GM18511 (cell line): Measurements from ENCODE around the gene LRRC49.
"Not testable (repeated sequence)": the region's sequence is repeated elsewhere in the genome, so short reads cannot be mapped to it uniquely, and the experiment has no call there.

Experiments used
- ATAC-seq: cut with Tn5 transposase; IDR thresholded peaks from one replicate; pipeline ENCODE4 v1.9.1; 2021; ENCODE audit warnings: mild to moderate bottlenecking, moderate library complexity; ENCODE audit not compliant: unreplicated experiment

LRRC49 gene

DNA sequence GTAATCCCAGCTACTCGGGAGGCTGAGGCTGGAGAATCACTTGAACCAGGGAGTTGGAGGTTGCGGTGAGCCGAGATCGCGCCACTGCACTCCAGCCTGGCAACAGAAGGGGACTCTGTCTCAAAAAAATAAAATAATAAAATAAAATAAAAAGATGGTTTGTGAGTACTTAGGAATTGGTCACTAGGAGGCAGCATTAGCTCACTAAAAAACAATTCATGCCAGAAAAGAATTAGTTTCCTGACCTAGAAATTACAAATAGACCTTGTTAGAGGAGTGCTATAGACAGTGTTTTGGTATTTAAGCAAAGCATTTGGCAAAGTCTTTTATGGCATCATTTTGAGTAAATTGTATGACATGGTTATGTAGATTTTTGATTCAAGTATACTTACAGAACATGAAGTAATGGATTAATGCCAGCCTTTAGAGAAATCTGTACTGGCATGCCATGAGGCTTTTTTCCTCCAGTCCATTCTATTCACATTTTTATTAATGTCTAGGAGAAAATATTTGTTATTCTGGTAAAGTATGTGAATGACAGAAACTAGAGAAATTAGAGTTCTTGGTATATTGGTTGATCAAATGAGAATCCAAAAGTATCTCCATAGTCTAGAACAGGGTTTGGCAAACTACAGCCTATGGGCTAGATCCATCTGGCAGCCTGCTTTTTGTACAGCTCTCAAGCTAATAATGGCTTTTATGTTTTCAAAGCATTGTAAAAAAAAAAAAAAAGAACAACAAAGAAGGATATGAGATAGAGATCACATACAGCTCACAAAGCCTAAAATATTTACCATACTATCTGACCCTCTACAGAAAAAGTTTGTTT lies 81.6 kb downstream of the LRRC49 start:
- no peak for ATAC-seq

DNA sequence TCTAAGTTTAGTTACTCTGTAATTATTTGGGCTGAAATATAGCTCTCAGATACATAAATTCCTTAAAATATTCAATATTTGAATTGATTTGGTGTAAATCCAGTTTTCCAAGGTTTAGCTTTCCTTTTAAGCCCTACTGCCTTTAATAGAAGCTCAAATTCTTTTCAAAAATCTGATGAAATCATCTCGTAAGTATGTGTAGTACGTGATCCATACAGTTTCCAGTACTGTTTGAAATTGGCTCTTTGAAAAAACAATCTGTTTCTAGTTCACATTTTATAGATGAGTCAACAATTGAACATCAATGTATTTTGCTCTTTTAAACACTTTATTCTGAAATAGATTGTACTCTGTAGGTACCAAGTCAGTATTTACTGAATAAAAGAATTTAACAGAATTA lies 84.2 kb downstream of the LRRC49 start:
- no peak for ATAC-seq

GRCh38 chr15:70995383-70995970 lies 102.9 kb downstream of the LRRC49 start:
- no peak for ATAC-seq

DNA sequence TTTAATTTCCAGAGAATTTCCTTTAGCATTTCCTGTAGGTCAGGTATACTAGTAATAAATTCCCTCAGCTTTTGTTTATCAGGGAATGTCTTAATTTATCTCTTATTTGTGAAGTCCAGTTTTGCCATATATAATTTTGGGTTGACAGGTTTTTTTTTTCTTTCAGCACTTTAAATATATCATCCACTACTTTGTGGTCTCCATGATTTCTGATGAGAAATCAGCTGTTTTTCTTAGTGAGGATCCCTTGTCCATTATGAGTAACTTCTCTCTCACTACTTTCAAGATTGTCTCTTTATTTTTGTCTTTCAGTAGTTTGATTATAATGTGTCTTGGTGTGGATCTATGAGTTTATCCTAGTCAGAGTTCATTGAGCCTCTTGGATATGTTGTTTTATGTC lies 105.7 kb downstream of the LRRC49 start:
- no peak for ATAC-seq

DNA sequence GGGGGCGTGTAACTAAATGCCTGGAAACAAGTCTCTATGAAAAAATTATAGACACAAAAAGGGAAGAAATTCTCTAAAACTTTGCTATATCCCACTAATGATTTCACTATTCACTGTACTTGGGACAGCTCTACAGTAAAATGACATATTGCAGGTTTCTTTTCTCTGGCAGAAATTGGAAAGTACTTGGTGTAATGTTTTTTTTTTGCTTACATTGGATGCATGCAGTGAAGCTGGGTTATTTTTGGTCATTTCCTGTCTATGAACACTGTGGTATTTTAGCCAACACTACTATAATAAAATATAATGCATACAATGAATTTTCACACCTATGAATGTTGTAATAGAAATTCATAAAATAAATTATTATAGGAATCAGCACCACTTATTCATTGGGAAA lies 109.7 kb downstream of the LRRC49 start:
- ATAC-seq, result no peak

DNA sequence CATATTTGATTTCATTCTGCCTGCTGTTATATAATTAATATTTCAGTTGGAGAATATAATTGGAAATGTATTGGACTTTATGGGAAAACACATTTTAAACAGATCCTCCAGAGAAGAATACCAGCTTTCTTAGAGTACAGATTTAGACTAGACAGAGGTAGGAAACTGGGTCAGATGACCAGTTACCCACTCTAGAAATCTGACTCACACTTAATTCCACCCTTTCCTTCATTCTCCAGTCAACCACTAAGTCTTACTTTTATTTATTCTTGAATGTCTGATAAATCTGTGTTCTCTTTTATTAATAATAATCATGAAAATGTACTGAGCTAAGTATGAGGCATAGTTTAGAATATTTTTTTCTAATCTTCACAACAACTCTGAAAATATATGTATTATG lies 110.7 kb downstream of the LRRC49 start:
- no peak for ATAC-seq

DNA sequence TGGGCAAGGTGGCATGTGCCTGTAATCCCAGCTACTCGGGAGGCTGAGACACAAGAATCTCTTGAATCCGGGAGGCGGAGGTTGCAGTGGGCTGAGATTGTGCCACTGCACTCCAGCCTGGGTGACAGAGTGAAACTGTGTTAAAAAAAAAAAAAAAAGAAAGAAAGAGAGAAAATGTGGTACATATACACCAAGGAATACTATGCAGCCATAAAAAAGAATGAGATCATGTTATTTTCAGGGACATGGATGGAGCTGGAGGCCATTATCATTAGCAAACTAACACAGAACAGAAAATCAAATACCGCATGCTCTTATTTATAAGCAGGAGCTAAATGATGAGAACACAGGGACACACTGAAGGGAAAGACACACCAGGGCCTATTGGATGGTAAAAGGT lies 111.9 kb downstream of the LRRC49 start:
- not testable (repeated sequence) for ATAC-seq

GRCh38 chr15:71005895-71006294 lies 113.3 kb downstream of the LRRC49 start:
- no peak for ATAC-seq

DNA sequence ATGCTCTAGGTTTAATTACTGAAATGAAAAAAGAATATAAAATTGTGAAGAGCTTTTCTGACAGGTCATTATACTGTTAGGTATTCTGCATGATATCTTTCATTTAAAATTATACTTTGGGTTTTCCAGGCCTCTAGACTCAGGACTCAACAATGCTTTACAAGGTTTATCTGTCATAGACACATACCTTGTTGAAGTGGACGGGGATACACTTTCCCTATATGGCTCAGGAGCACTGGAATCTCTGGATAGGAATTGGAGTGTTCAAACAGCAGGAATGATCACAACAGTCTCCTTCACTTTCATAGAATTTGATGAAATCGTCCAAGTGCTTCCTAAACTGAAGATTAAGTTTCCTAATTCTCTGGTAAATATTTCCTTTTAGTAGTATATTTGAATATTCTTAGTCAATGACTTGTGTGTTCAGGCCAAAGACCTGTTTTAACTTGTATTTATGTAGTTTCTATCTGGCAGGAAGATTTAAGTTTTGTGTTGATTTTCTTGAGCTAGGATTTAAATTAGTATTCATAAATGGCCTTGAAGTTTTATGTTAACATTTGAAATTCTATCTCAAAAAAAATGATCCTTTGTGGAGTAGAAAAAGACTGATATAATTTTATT lies 115.7 kb downstream of the LRRC49 start:
- ATAC-seq, result no peak

GRCh38 chr15:71010472-71010871 lies 117.8 kb downstream of the LRRC49 start:
- no peak for ATAC-seq

DNA sequence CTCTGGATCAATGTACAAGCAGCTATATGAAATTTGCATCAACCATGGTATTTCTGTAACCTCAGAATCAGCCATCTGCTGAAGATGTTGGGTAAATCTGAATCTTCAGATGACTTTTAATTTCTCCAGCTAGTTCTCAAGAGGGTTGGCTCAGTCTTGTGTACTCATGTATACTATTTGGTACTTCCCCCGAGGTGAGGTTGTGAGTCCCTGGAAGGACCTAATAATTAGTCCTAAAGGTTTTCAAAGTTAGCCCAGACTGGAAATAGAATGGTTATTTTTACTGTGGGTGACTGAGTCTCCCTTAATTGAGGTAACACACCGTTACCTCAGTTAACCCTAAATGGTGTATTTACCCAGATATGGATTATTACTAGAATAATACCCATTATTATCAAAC lies 118.4 kb downstream of the LRRC49 start:
- ATAC-seq, result no peak

DNA sequence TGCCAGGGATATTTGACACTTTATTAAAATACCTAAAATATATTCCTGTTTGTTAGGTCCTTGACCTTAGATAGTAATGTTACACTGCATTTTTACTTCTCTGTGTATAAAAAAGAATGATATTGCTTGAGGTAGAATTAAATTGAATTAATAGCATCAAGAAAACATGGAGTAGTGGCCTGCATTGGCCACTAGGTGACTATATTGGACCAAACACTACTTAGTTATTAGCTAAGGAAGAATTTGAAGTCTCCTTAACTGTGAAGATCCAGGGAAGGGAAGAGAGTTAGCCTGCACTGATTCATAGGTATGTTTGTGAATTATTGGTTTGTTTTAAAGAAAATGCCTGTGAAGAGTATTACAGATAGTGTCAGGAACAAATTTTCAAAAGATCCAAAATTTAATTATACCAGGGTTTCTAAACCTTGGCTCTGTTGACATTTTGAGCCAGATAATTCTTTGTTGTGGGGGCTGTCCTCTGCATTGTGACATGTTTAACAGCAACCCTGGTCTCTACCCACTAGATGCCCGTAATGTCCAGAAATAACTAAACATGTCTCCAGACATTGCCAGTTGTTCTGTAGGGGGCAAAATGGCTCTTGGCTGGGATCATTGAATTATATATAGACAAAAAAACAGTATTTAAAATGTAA lies 119.0 kb downstream of the LRRC49 start:
- ATAC-seq, result no peak

- no peak for ATAC-seq
These were observed 120.8 kb downstream of the LRRC49 start for GRCh38 chr15:71013446-71013845.

DNA sequence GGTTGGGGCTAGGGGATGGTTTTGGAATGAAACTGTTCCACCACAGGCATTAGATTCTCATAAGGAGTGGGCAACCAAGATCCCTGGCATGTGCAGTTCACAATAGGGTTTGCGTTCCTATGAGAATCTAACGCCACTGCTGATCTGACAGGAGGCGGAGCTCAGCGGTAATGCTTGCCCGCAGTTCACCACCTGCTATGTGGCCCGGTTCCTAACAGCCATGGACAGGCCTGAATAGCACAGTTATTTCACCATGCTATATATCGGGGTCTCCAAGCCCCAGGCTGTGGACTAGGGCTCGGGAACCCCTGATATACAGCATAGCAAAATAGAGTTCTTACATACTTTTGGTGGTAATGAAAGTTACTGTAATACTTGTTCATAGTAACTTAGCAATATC lies 122.7 kb downstream of the LRRC49 start:
- ATAC-seq, result no peak

- not testable (repeated sequence) for ATAC-seq
These were observed 138.6 kb downstream of the LRRC49 start for GRCh38 chr15:71031232-71031631.

GRCh38 chr15:71035478-71035877 lies 142.9 kb downstream of the LRRC49 start:
- not testable (repeated sequence) for ATAC-seq

DNA sequence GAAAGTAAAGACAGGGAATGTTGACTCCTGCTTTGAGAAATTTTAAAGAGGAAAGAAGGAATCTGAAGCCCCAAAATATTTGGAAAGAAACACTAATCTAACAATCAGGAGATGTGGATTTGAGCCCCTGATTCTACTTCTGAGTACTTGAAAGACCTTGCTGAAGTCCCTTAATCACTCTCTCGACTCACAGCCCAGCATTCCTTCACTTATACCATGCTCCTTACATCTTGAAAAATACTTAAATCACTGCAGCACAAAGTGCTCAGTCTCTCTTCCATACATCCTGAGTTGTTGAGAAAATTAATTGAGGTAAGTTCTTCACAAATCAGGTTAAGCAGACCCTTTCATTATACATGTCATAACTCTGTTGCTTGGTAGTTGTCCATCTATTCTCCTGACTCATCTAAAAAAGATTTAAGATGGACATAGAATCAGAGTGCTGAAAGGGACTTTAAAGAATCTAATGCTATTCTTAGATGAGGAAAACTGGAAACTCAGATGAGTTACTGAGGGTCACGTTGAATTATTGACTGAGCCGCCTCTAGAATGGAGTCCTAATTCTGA lies 149.8 kb downstream of the LRRC49 start:
- no peak for ATAC-seq

DNA sequence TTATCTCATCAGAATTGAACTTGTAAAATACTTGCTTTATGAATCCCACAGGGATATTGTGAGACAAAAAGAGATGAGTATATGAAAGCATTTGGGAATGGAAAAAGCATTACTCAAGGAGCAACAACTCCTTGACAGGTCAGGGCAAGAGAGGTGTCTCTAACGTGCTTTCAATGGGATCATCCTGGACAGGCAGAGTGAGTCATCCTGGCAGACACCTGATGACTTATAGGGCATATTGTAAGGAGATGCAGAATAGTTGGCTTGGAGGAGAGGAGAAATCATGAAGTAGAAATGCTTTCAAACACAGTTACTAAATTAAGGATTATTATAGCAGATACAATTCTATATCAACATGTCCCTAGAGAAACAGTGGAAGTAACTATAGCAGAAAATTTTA lies 150.7 kb downstream of the LRRC49 start:
- no peak for ATAC-seq

GRCh38 chr15:71044006-71044405 lies 151.4 kb downstream of the LRRC49 start:
- ATAC-seq, result no peak

DNA sequence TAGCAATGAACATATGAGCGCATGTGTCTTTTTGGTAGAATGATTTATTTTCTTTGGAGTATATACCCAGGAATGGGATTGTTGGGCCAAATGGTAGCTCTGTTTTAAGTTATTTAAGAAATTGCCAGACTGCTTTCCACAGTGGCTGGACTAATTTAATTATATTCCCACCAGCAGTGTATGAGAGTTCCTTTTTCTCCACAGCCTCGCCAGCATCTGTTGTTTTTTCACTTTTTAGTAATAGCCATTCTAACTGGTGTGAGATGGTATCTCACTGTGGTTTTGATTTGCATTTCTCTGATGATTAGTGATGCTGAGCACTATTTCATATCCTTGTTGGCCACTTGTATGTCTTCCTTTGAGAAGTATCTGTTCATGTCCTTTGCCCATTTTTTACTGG lies 153.5 kb downstream of the LRRC49 start:
- ATAC-seq, result not testable (repeated sequence)

GRCh38 chr15:71048913-71049675 lies 156.5 kb downstream of the LRRC49 start:
- ATAC-seq, result no peak
